Skeletal muscle tissue (tissue), 4 donors: Measurements from ENCODE around the gene SNX14. TPM values are rescaled to one million over a fixed set of nuclear protein-coding genes. Genes with fewer than 3 reads are reported as not detected.
"Not testable (repeated sequence)": the region's sequence is repeated elsewhere in the genome, so short reads cannot be mapped to it uniquely, and the experiment has no call there.

Experiments
- H3K27ac ChIP-seq: one replicate; pipeline ENCODE4 v1.7.0; 2013; ENCODE audit warnings: mild to moderate bottlenecking, low read depth, low read length, inconsistent platforms
- H3K27me3 ChIP-seq, 3 donors: one replicate each; pipeline ENCODE4 v1.7.0; 2013; ENCODE audit warnings: low read length in 3 of 3; ENCODE audit not compliant: control insufficient read depth in 3 of 3, insufficient read depth in 3 of 3
- H3K36me3 ChIP-seq, 3 donors: one replicate each; pipeline ENCODE4 v1.7.0; 2013; ENCODE audit warnings: low read length in 3 of 3; ENCODE audit not compliant: control insufficient read depth in 3 of 3, insufficient read depth in 3 of 3
- H3K4me1 ChIP-seq, 3 donors: one replicate each; pipeline ENCODE4 v1.7.0; 2013; ENCODE audit warnings: low read length in 3 of 3, mild to moderate bottlenecking in 3 of 3; ENCODE audit not compliant: control insufficient read depth in 3 of 3, insufficient read depth in 3 of 3
- H3K4me3 ChIP-seq, 3 donors: one replicate each; pipeline ENCODE4 v1.7.0; 2013; ENCODE audit warnings: low read length in 3 of 3
- H3K9ac ChIP-seq, 3 donors: one replicate each; pipeline ENCODE4 v1.7.0; 2013; ENCODE audit warnings: low read length in 3 of 3, mild to moderate bottlenecking in 3 of 3, moderate library complexity in 2 of 3, low read depth in 1 of 3
- H3K9me3 ChIP-seq, 3 donors: one replicate each; pipeline ENCODE4 v1.7.0; 2013; ENCODE audit warnings: low read length in 3 of 3; ENCODE audit not compliant: control insufficient read depth in 3 of 3
- total RNA-seq: library from RNA; depleted of rRNA; stranded (reverse); fragments of >200 nt; gene quantifications from one replicate; pipeline ENCODE4 v1.2.3, GENCODE V29; 2014
- donor health status: Osteomylitis.

SNX14 gene
- total RNA-seq, 1 donor from 2014 or later, result 117 TPM

DNA sequence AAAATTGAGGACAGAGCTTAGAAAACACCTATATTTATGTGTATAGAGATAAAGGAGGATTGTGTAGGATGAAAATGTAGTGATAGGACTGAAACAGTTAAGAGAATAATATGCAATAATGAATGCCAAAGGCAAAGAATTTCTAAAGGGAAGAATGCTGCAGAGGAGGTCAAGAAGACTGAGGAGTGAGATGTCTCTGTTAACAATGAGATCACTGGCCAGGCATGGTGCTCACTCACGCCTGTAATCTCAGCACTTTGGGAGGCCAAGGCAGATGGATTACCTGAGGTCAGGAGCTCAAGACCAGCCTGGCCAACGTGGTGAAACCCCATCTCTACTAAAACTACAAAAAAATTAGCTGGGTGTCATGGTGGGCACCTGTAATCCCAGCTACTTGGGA is 69.4 kb downstream of the SNX14 start:
- not testable (repeated sequence) for H3K9ac ChIP-seq, H3K27ac ChIP-seq, H3K27me3 ChIP-seq, H3K9me3 ChIP-seq, H3K4me1 ChIP-seq, H3K4me3 ChIP-seq
- peaks cover 0 to 21% (median 19%) of the 10 kb centered on the region in 3 donors for H3K36me3 ChIP-seq

DNA sequence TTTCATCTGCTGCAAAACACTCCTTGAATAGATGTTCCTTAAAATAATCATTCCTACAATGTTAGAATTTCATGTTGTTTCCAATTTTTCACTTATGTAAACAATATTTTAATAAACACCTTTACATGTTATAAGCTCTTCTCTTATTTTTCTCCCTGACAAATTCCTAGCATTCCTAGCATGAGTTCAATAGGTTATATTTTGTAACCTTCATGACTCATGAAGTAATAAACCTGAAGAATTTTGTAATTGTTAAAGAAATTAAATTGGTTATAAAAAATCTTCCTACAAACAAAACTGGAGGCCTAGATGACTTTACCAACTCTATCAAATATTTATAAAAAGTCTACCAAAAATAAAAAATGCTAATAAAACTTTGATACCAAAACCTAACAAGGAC is 77.5 kb downstream of the SNX14 start:
- Histone ChIP-seq H3K27ac (no peak overlapping the region), H3K4me1 (no peaks in the 10 kb centered on the region), H3K4me3 (no peak overlapping the region), H3K9me3 (no peaks in the 10 kb centered on the region), H3K9ac (no peak overlapping the region), H3K27me3 (no peaks in the 10 kb centered on the region), H3K36me3 (peaks cover 10 to 33% (median 19%) of the 10 kb centered on the region in 3 donors)

DNA sequence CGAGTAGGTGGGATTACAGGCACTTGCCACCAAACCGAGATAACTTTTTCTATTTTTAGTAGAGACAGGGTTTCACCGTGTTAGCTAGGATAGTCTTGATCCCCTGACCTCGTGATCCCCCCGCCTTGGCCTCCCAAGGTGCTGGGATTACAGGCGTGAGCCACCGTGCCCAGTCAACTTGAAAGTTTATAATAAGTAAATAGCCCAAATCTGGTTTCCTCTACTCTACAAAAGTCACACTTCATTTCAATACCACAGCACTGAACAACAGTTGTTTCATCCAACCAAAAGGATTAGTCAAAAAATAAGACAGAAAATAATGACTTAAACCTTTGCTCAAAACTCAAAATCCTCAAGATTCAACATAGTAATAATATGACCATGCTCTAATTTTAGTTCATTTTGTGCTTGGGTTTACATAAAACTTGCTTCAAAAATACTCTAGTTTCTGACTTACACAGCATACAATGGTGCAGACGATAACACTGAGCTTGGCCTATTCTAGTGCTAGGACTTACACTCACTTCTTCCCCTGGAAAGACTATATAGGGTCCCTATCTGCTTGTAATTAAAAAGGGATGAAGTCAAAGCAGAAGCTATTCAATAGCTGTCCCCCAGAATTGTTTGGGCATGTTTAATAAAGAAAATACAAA is 87.1 kb downstream of the SNX14 start:
- no peak overlapping the region for H3K9ac ChIP-seq
- no peak overlapping the region for H3K27ac ChIP-seq
- H3K9me3 ChIP-seq, result no peaks in the 10 kb centered on the region
- peaks cover 4 to 23% (median 18%) of the 10 kb centered on the region in 3 donors for H3K36me3 ChIP-seq
- H3K27me3 ChIP-seq, result no peaks in the 10 kb centered on the region
- no peak overlapping the region for H3K4me3 ChIP-seq
- no peaks in the 10 kb centered on the region for H3K4me1 ChIP-seq

DNA sequence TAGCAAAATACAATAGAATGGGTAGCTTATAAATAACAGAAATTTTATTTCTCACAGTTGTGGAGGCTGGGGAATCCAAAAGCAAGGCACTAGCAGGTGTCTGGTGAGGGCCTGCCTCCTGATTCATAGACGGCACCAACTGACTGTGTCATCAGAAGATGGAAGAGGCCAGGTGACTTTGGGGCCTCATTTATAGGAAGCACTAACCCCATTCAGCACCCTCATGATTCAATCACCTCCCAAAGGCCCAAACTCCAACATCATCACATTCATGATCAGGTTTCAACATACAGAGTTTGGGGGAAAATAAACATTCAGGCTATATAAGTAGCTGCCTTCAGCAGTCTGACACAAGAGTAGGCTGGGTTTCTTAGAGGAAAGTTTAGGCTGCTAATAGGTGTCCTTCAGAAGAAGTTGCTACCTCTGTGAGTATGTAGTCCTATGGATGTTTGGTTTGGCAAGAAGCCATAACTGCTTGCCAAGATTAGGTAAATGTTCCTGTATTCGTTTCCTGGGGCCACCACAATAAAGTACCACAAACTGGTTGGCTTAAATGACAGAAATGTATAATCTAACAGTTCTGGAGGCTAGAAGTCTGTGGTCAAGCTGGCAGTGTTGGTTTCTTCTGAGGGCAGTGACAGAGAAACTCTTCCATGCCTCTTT is 94.9 kb downstream of the SNX14 start:
- Histone ChIP-seq H3K36me3 (peaks cover 0 to 5% (median 0%) of the 10 kb centered on the region in 3 donors), H3K4me1 (no peaks in the 10 kb centered on the region), H3K9ac (no peak overlapping the region), H3K27ac (no peak overlapping the region), H3K4me3 (no peak overlapping the region), H3K9me3 (no peaks in the 10 kb centered on the region), H3K27me3 (no peaks in the 10 kb centered on the region)

DNA sequence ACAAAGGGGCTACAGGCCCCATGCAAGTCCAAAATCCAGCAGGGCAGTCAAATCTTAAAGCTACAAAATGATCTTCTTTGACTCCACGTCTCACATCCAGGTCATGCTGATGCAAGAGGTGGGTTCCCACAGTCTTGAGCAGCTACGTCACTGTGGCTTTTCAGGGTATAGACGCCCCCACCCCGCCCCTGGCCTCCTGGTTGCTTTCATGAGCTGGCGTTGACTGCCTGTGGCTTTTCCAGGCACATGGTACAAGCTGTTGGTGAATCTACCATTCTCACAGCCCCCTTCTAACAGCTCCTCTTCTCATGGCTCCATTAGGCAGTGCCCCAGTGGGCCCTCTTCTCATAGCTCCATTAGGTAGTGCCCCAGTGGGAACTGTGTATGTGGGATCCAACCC is 96.8 kb downstream of the SNX14 start:
- H3K27ac ChIP-seq, result no peak overlapping the region
- H3K4me3 ChIP-seq, result no peak overlapping the region
- H3K9ac ChIP-seq, result no peak overlapping the region
- H3K9me3 ChIP-seq, result no peaks in the 10 kb centered on the region
- H3K27me3 ChIP-seq, result no peaks in the 10 kb centered on the region
- H3K4me1 ChIP-seq, result no peaks in the 10 kb centered on the region
- no peaks in the 10 kb centered on the region for H3K36me3 ChIP-seq

DNA sequence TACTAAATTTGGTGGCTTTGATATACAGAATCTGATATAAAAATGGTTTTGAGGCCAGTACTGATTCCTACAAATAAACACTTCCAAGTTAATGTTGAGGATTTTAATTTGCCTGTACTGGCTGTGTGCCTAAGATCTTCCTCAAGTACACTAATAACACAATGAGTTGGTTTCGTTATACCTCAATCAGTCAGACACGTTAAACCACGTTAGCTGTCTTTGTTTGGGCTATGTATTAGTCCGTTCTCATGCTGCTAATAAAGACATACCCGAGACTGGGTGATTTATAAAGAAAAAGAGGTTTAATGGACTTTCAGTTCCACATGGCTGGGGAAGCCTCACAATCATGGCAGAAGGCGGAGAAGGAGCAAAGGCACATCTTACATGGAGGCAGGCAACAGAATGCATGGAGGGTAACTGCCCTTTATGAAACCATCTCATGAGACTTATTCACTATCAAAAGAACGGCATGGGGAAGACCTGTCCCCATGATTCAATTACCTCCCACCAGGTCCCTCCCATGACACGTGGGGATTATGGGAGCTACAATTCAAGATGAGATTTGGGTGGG is 97.6 kb downstream of the SNX14 start:
- H3K9ac ChIP-seq, result no peak overlapping the region
- no peaks in the 10 kb centered on the region for H3K9me3 ChIP-seq
- H3K36me3 ChIP-seq, result no peaks in the 10 kb centered on the region
- H3K4me3 ChIP-seq, result no peak overlapping the region
- no peak overlapping the region for H3K27ac ChIP-seq
- H3K27me3 ChIP-seq, result no peaks in the 10 kb centered on the region
- no peaks in the 10 kb centered on the region for H3K4me1 ChIP-seq

DNA sequence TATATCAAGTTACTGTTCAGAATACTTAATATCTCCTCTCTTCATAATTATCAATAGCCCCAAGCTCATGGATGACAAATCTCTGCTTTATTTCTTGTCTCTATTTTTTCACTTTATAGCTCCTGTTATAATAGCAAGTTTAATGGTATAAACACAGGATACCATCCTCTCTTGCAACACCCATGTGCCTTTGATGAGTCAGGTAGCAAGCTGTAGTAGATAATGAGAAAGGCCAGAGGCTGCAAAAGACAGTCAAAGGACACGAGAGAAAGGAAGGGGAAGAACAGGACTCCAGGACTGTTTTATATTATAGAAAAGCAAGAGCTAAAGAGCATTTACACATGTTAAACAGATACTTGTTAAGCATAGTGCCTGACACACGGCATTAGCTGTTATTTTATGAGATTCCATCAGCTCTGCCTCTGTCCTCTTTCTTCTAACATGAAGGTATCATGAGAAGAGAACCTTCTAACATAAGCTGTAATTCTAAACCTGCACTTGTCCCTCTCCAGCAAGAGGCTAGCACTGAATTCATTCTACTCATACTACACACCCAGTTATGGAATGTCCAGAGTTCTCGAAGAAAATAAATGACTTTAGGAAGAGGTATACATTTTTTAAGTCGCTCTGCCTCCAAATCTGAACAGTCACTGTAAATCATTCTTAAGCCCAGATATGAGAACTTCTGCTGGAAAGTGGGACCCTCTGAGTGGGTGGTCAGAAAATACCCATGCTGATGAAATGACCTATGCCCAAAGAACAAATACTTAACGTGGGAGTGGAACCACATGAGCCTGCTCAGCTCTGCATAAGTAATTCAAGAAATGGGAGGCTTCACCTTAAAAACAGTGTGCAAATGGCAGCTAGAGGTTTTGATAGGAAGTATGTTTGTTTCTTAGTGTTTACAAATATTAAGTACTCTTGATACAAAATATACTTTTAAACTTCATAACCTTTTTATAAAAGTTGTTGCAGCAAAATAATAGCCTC is 98.8 kb downstream of the SNX14 start:
- Histone ChIP-seq H3K27me3 (no peaks in the 10 kb centered on the region), H3K4me1 (peaks cover 0 to 3% (median 0%) of the 10 kb centered on the region in 3 donors), H3K9ac (no peak overlapping the region), H3K36me3 (no peaks in the 10 kb centered on the region), H3K9me3 (no peaks in the 10 kb centered on the region), H3K4me3 (no peak overlapping the region), H3K27ac (no peak overlapping the region)

DNA sequence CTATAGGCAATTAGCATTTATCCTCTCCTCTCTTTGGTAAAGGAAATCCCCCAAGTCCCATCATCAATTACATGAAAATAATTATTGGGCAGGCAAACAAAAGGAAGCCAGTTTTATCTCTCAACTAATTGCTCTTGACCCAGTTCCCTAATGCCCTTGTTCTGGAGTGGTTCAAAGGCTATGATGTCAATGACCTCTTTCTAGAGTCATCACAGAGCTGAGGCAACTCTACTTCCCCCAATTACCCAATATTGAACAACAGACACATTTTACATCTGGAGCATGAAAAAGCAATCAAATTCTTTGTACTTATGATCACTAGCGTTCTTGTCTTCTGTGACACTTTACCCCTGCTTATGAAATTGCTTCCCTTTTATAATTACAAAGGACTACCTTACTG is 100.3 kb downstream of the SNX14 start:
- no peak overlapping the region for H3K9ac ChIP-seq
- H3K9me3 ChIP-seq, result no peaks in the 10 kb centered on the region
- no peak overlapping the region for H3K27ac ChIP-seq
- no peaks in the 10 kb centered on the region for H3K27me3 ChIP-seq
- H3K36me3 ChIP-seq, result no peaks in the 10 kb centered on the region
- peaks cover 3 to 12% (median 5%) of the 10 kb centered on the region in 3 donors for H3K4me1 ChIP-seq
- no peak overlapping the region for H3K4me3 ChIP-seq

DNA sequence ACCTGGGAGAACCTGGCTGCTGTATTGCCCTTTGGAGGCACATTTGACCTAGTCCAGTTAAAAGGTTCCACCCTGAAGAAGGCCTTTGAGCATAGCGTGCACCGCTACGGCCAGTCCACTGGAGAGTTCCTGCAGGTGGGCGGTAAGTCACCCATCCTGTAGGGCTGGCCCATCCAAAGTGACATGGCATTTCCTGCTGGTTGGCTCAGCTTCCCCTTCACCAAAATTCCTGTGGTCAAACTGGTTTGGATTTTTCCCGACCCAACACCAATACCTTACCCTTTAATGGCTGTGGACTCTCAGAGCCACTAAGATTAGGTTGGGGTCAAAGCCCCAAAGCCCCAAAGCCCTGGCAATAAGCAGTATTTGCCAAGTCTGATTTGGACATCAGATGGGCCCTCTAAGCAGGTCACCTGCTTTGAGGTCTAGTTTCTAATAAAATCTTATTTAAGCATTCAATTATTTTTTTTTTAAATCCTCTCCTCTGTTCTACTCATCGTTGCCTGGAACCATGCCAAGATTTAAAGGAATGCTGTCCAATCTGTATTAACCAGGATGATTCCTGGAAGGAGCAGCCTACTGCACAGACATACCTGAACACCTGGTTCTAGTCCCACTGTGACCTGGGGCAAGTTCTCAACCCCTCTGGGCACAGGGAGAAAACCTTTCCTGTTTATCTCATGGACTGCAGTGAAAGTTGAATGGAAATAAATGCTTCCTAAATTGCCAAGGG is 103.0 kb downstream of the SNX14 start:
- Histone ChIP-seq H3K27me3 (no peaks in the 10 kb centered on the region), H3K4me3 (no peak overlapping the region), H3K9ac (no peak overlapping the region), H3K36me3 (no peaks in the 10 kb centered on the region), H3K4me1 (peaks cover 3 to 12% (median 5%) of the 10 kb centered on the region in 3 donors), H3K9me3 (no peaks in the 10 kb centered on the region), H3K27ac (no peak overlapping the region)
